ENCODE data around the gene ABI3. TPM values are rescaled to one million over a fixed set of nuclear protein-coding genes. Genes with fewer than 3 reads are reported as not detected.

ABI3 gene
- total and polyA plus RNA-seq, 4 donors: 4.7 to 8.8 (median 5.5) TPM

DNA sequence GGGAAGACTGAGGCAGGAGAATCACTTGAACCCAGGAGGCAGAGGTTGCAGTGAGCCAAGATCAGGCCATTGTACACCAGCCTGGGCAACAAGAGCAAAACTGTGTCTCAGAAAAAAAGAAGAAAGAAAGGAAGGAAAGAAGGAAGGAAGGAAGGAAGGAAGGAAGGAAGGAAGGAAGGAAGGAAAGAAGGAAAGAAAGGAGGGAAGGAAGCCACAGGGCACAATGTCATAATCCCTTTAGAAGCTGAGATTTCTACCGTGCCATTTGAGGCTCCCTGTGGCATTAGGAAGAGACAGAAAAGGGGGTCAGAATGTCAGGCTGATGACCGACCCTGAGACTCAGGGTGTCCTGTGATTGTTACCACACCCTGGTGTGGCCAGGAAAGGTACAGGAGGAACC lies 6.7 kb upstream of the ABI3 start (continued):
- TF ChIP-seq FOXA2 (IDR thresholded peaks at IDR 0.05): no peak
- no peak for TF ChIP-seq YY1 (IDR thresholded peaks at IDR 0.05)
- TF ChIP-seq, protein P1, sequence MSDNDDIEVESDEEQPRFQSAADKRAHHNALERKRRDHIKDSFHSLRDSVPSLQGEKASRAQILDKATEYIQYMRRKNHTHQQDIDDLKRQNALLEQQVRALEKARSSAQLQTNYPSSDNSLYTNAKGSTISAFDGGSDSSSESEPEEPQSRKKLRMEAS (IDR thresholded peaks at IDR 0.05): no peak

DNA sequence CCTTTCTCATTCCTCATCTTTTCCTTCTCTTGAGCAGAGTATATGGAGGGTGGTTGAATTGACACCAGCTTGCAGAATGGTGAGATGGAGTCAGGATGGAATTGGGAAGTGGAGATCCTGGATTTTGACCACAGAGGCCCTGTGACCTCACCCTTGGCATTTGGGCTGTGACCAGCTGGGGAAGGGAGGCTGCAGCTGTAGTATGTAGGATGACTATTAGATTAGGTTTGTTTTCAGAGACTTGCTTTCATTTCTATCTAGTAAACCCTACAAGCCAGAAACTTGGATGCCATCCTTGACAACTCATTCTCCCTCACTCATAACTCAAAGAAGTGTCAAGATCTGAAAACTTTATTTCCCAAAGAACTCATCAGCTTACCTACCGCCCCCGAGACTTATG lies 6.0 kb upstream of the ABI3 start:
- Histone ChIP-seq H3K9ac (ENCODE audit: low read depth in 1 of 2, low read length in 2 of 2) (no peak overlapping the region), H3K27ac (ENCODE audit: low read depth in 1 of 2, low read length in 2 of 2) (no peak overlapping the region), H3K36me3 (ENCODE audit: control insufficient read depth in 4 of 4, insufficient read depth in 3 of 4, low read depth in 1 of 4, low read length in 3 of 4) (no peaks in the 10 kb centered on the region), H3K4me3 (ENCODE audit: low read depth in 1 of 3, low read length in 3 of 3) (no peak overlapping the region), H3K9me3 (ENCODE audit: control insufficient read depth in 4 of 4, low read length in 3 of 4) (no peaks in the 10 kb centered on the region), H3K27me3 (ENCODE audit: control insufficient read depth in 4 of 4, insufficient read depth in 4 of 4, low read length in 3 of 4) (peaks cover 0 to 2% (median 0%) of the 10 kb centered on the region in 4 donors), H3K4me1 (ENCODE audit: control insufficient read depth in 4 of 4, insufficient read depth in 4 of 4, low read length in 3 of 4) (no peaks in the 10 kb centered on the region)
- no peak for TF ChIP-seq YY1 (IDR thresholded peaks at IDR 0.05)
- no peak for DNase-seq (ENCODE audit: low spot score)
- WGBS: 96% methylated on average over 2 of the region's 2 CpGs

DNA sequence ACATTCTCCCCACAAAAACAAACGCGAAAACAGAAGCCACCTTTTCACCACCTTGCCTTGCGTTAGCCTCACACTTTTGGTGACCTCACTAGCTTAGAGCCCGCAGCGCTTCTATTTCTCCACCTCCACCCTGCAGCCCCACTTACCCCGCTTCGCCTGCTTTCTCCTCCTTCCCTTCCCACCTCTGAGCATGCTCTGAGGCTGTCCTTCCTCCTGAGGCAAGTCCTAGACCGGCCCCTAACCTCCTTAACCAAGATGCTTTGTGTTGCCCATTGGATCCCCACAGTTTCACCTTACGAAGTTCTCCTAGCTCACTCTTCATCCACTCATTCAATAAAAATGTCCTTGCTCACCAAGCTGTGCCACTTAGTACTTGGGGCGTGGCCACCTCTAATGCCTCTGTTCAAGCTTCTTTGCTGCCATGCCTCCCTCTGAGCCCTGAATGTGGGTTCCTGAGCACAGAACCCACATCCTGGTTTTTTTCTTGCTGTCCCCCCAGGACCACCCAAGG lies 1.4 kb upstream of the ABI3 start:
- WGBS: 75% methylated on average over 10 of the region's 10 CpGs
- Histone ChIP-seq H3K36me3 (ENCODE audit: control insufficient read depth in 4 of 4, insufficient read depth in 3 of 4, low read depth in 1 of 4, low read length in 3 of 4) (no peaks in the 10 kb centered on the region), H3K27ac (ENCODE audit: low read depth in 1 of 2, low read length in 2 of 2) (no peak overlapping the region), H3K9ac (ENCODE audit: low read depth in 1 of 2, low read length in 2 of 2) (no peak overlapping the region), H3K4me1 (ENCODE audit: control insufficient read depth in 4 of 4, insufficient read depth in 4 of 4, low read length in 3 of 4) (no peaks in the 10 kb centered on the region), H3K27me3 (ENCODE audit: control insufficient read depth in 4 of 4, insufficient read depth in 4 of 4, low read length in 3 of 4) (peaks cover 0 to 2% (median 0%) of the 10 kb centered on the region in 4 donors), H3K9me3 (ENCODE audit: control insufficient read depth in 4 of 4, low read length in 3 of 4) (no peaks in the 10 kb centered on the region), H3K4me3 (ENCODE audit: low read depth in 1 of 3, low read length in 3 of 3) (no peak overlapping the region)
- no peak for TF ChIP-seq HNF4A (conservative IDR thresholded peaks at IDR 0.05)
- TF ChIP-seq, protein P1 (IDR thresholded peaks at IDR 0.05): no peak
- no peak for TF ChIP-seq NR2F2 (IDR thresholded peaks at IDR 0.05)
- DNase-seq (ENCODE audit: low spot score): no peak

DNA sequence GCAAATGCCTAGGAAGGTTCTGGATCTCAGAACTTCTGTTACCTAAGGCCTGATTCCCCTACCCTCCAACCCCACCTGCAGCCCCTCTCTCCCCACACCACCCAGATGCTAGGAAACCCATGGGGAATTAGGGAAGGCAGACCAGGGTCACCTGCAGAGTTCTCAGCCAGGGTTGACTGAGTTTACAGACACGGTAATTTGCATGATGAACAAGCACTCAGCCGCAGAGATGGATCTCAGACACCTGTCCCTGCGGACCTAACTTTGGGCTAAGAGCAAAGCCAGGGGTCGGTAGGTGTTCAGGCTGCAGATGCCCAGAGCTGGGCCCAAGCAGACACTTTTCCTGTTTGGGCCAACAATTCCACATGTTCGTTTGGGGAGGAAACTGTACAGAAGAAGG lies 2.9 kb downstream of the ABI3 start:
- Histone ChIP-seq H3K36me3 (ENCODE audit: control insufficient read depth in 4 of 4, insufficient read depth in 3 of 4, low read depth in 1 of 4, low read length in 3 of 4) (no peaks in the 10 kb centered on the region), H3K4me3 (ENCODE audit: low read depth in 1 of 3, low read length in 3 of 3) (no peak overlapping the region), H3K9ac (ENCODE audit: low read depth in 1 of 2, low read length in 2 of 2) (no peak overlapping the region), H3K9me3 (ENCODE audit: control insufficient read depth in 4 of 4, low read length in 3 of 4) (no peaks in the 10 kb centered on the region), H3K27ac (ENCODE audit: low read depth in 1 of 2, low read length in 2 of 2) (no peak overlapping the region), H3K4me1 (ENCODE audit: control insufficient read depth in 4 of 4, insufficient read depth in 4 of 4, low read length in 3 of 4) (peaks cover 0 to 12% (median 1%) of the 10 kb centered on the region in 4 donors), H3K27me3 (ENCODE audit: control insufficient read depth in 4 of 4, insufficient read depth in 4 of 4, low read length in 3 of 4) (peaks cover 0 to 2% (median 0%) of the 10 kb centered on the region in 4 donors)
- DNase-seq (ENCODE audit: low spot score): no peak
- WGBS: 75% methylated on average over 5 of the region's 5 CpGs
- no peak for TF ChIP-seq YY1 (IDR thresholded peaks at IDR 0.05)
- TF ChIP-seq, protein P1 (IDR thresholded peaks at IDR 0.05): no peak
- TF ChIP-seq, protein P2, sequence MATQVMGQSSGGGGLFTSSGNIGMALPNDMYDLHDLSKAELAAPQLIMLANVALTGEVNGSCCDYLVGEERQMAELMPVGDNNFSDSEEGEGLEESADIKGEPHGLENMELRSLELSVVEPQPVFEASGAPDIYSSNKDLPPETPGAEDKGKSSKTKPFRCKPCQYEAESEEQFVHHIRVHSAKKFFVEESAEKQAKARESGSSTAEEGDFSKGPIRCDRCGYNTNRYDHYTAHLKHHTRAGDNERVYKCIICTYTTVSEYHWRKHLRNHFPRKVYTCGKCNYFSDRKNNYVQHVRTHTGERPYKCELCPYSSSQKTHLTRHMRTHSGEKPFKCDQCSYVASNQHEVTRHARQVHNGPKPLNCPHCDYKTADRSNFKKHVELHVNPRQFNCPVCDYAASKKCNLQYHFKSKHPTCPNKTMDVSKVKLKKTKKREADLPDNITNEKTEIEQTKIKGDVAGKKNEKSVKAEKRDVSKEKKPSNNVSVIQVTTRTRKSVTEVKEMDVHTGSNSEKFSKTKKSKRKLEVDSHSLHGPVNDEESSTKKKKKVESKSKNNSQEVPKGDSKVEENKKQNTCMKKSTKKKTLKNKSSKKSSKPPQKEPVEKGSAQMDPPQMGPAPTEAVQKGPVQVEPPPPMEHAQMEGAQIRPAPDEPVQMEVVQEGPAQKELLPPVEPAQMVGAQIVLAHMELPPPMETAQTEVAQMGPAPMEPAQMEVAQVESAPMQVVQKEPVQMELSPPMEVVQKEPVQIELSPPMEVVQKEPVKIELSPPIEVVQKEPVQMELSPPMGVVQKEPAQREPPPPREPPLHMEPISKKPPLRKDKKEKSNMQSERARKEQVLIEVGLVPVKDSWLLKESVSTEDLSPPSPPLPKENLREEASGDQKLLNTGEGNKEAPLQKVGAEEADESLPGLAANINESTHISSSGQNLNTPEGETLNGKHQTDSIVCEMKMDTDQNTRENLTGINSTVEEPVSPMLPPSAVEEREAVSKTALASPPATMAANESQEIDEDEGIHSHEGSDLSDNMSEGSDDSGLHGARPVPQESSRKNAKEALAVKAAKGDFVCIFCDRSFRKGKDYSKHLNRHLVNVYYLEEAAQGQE (IDR thresholded peaks at IDR 0.05): no peak
- TF ChIP-seq FOXA1 (IDR thresholded peaks at IDR 0.05): no peak
- TF ChIP-seq HNF4G (IDR thresholded peaks at IDR 0.05): no peak
- TF ChIP-seq GABPA (IDR thresholded peaks at IDR 0.05 in 1 of 2, conservative IDR thresholded peaks at IDR 0.05 in 1 of 2): no peak
- no peak for TF ChIP-seq SP1 (IDR thresholded peaks at IDR 0.05)
- no peak for TF ChIP-seq NR2F2 (IDR thresholded peaks at IDR 0.05)
- TF ChIP-seq TAF1 (conservative IDR thresholded peaks at IDR 0.05): no peak
